H9 (cell line): Measurements from ENCODE around the gene LAMP1. TPM values are rescaled to one million over a fixed set of nuclear protein-coding genes. Genes with fewer than 3 reads are reported as not detected.

Experiments used
- DNase-seq: peaks from one replicate; pipeline ENCODE4 v3.0.0-alpha.2; 2017
- H2AFZ ChIP-seq: one replicate; pipeline ENCODE4 v1.6.1; 2013; ENCODE audit warnings: mild to moderate bottlenecking, low read length, control low read depth, moderate library complexity
- H2AK5ac ChIP-seq: 2 replicates; pipeline ENCODE4 v1.6.1; 2013; ENCODE audit warnings: low read length, control low read depth, mixed read lengths; ENCODE audit not compliant: insufficient read length
- H2BK120ac ChIP-seq: one replicate; pipeline ENCODE4 v1.6.1; 2013; ENCODE audit warnings: low read depth, mild to moderate bottlenecking, low read length, control low read depth, inconsistent platforms; ENCODE audit not compliant: poor library complexity, severe bottlenecking
- H2BK12ac ChIP-seq: 2 replicates; pipeline ENCODE4 v1.6.1; 2013; ENCODE audit warnings: low read length, control low read depth, mixed read lengths, low read depth; ENCODE audit not compliant: insufficient read length
- H2BK15ac ChIP-seq: 2 replicates; pipeline ENCODE4 v1.6.1; 2013; ENCODE audit warnings: low read depth, low read length, control low read depth
- H2BK20ac ChIP-seq: one replicate; pipeline ENCODE4 v1.6.1; 2013; ENCODE audit warnings: low read depth, mild to moderate bottlenecking, low read length, control low read depth, inconsistent platforms; ENCODE audit not compliant: poor library complexity, severe bottlenecking
- H2BK5ac ChIP-seq: 2 replicates; pipeline ENCODE4 v1.6.1; 2013; ENCODE audit warnings: low read length, control low read depth, mixed read lengths; ENCODE audit not compliant: insufficient read length
- H3K14ac ChIP-seq: 2 replicates; pipeline ENCODE4 v1.6.1; 2013; ENCODE audit warnings: low read length, control low read depth; ENCODE audit not compliant: insufficient read depth
- H3K18ac ChIP-seq: 2 replicates; pipeline ENCODE4 v1.6.1; 2013; ENCODE audit warnings: low read depth, mild to moderate bottlenecking, mixed read lengths, low read length, control low read depth; ENCODE audit not compliant: insufficient read length
- H3K23ac ChIP-seq: 2 replicates; pipeline ENCODE4 v1.6.1; 2013; ENCODE audit warnings: low read length, control low read depth, mixed read lengths, low read depth; ENCODE audit not compliant: insufficient read length
- H3K23me2 ChIP-seq: 2 replicates; pipeline ENCODE4 v1.6.1; 2013; ENCODE audit warnings: low read depth, mild to moderate bottlenecking, mixed read lengths, low read length, control low read depth; ENCODE audit not compliant: insufficient read length, poor library complexity, severe bottlenecking
- H3K27ac ChIP-seq: 2 replicates; pipeline ENCODE4 v1.5.1; 2013; ENCODE audit warnings: low read length, control low read depth, mixed read lengths, low read depth; ENCODE audit not compliant: insufficient read length
- H3K27me3 ChIP-seq: 2 replicates; pipeline ENCODE4 v1.6.1; 2013; ENCODE audit warnings: low read length, control low read depth, inconsistent platforms; ENCODE audit not compliant: insufficient read depth
- H3K4ac ChIP-seq: 2 replicates; pipeline ENCODE4 v1.6.1; 2013; ENCODE audit warnings: low read depth, mild to moderate bottlenecking, control low read depth, inconsistent platforms, low read length, moderate library complexity
- H3K4me1 ChIP-seq: 2 replicates; pipeline ENCODE4 v1.6.1; 2013; ENCODE audit warnings: low read length, control low read depth, inconsistent platforms; ENCODE audit not compliant: insufficient read depth
- H3K4me2 ChIP-seq: 2 replicates; pipeline ENCODE4 v1.6.1; 2013; ENCODE audit warnings: low read length, control low read depth, mixed read lengths; ENCODE audit not compliant: insufficient read length, insufficient read depth
- H3K56ac ChIP-seq: 2 replicates; pipeline ENCODE4 v1.6.1; 2013; ENCODE audit warnings: low read depth, mild to moderate bottlenecking, mixed read lengths, low read length, control low read depth; ENCODE audit not compliant: insufficient read length
- H3K79me1 ChIP-seq: 2 replicates; pipeline ENCODE4 v1.6.1; 2013; ENCODE audit warnings: low read depth, mild to moderate bottlenecking, moderate library complexity, low read length, control low read depth, inconsistent platforms; ENCODE audit not compliant: insufficient read depth, poor library complexity, severe bottlenecking
- H3K79me2 ChIP-seq: 2 replicates; pipeline ENCODE4 v1.6.1; 2013; ENCODE audit warnings: low read length, control low read depth, inconsistent platforms; ENCODE audit not compliant: insufficient read depth
- H3K9ac ChIP-seq: 2 replicates; pipeline ENCODE4 v1.6.1; 2013; ENCODE audit warnings: low read length, control low read depth, mixed read lengths; ENCODE audit not compliant: insufficient read length; ENCODE audit errors: extremely low read depth
- H3K9me3 ChIP-seq: one replicate; pipeline ENCODE4 v1.6.1; 2013; ENCODE audit warnings: low read depth, low read length, inconsistent platforms; ENCODE audit not compliant: control insufficient read depth
- H3T11ph ChIP-seq: one replicate; pipeline ENCODE4 v1.6.1; 2013; ENCODE audit warnings: mild to moderate bottlenecking, low read length, control low read depth, inconsistent platforms
- H4K20me1 ChIP-seq: one replicate; pipeline ENCODE4 v1.6.1; 2013; ENCODE audit not compliant: control insufficient read depth, insufficient read length, insufficient read depth
- H4K5ac ChIP-seq: 2 replicates; pipeline ENCODE4 v1.6.1; 2013; ENCODE audit warnings: low read depth, mild to moderate bottlenecking, mixed read lengths, low read length, control low read depth; ENCODE audit not compliant: insufficient read length
- H4K8ac ChIP-seq: replicated peaks from 2 replicates; pipeline ENCODE4 v1.6.1; 2013; ENCODE audit warnings: low read length, control low read depth, mixed read lengths, low read depth; ENCODE audit not compliant: insufficient read length
- H4K91ac ChIP-seq: 2 replicates; pipeline ENCODE4 v1.6.1; 2013; ENCODE audit warnings: low read depth, mild to moderate bottlenecking, moderate library complexity, mixed read lengths, low read length, control low read depth; ENCODE audit not compliant: insufficient read length
- H3K27ac Mint-ChIP-seq, 3 experiments: 2 replicates in 2 of 3; 3 replicates in 1 of 3; pipeline ENCODE4 v1.8.0; 2020 to 2021; ENCODE audit warnings: mixed read lengths in 3 of 3, mild to moderate bottlenecking in 1 of 3, moderate library complexity in 1 of 3
- H3K27me3 Mint-ChIP-seq: 2 replicates; pipeline ENCODE4 v1.8.0; 2021; ENCODE audit warnings: low read depth, mild to moderate bottlenecking, moderate library complexity, mixed read lengths
- H3K36me3 Mint-ChIP-seq, 3 experiments: 2 replicates in 2 of 3; 3 replicates in 1 of 3; pipeline ENCODE4 v1.8.0; 2020 to 2021; ENCODE audit warnings: low read depth in 3 of 3, mixed read lengths in 3 of 3; ENCODE audit not compliant: insufficient read depth in 1 of 3
- H3K4me1 Mint-ChIP-seq, 2 experiments: 2 replicates each; pipeline ENCODE4 v1.8.0; 2020; ENCODE audit warnings: mixed read lengths in 2 of 2
- H3K4me3 Mint-ChIP-seq, 2 experiments: 2 replicates in 1 of 2; 3 replicates in 1 of 2; pipeline ENCODE4 v1.8.0; 2020 to 2021; ENCODE audit warnings: mild to moderate bottlenecking in 2 of 2, mixed read lengths in 2 of 2, moderate library complexity in 1 of 2
- H3K9me3 Mint-ChIP-seq, 2 experiments: 2 replicates in 1 of 2; 3 replicates in 1 of 2; pipeline ENCODE4 v1.8.0; 2020; ENCODE audit warnings: mild to moderate bottlenecking in 2 of 2, mixed read lengths in 2 of 2, moderate library complexity in 1 of 2
- WGBS: extraction: QIAGEN DNeasy Blood & Tissue Kit; methylation state at CpG from one replicate; pipeline ENCODE4 v1.1.7; 2013; ENCODE audit warnings: missing lambda C conversion rate, low lambda C conversion rate, mixed read lengths; ENCODE audit not compliant: insufficient read length; ENCODE audit errors: extremely low coverage; 5-methylcytosine and 5-hydroxymethylcytosine counted together
- total RNA-seq: library from RNA; stranded (reverse); gene quantifications from 2 replicates; pipeline ENCODE4 v1.2.1, GENCODE V29; 2021
- TF ChIP-seq, protein P1 (sequence below): fragments of 200-600 bp; sonication (generic); conservative IDR thresholded peaks from 3 replicates; pipeline ENCODE4 v1.8.0; 2021; ENCODE audit warnings: antibody characterized with exemption, mild to moderate bottlenecking

LAMP1 gene
- total RNA-seq, 1 experiment from 2014 or later, result 131 TPM

DNA sequence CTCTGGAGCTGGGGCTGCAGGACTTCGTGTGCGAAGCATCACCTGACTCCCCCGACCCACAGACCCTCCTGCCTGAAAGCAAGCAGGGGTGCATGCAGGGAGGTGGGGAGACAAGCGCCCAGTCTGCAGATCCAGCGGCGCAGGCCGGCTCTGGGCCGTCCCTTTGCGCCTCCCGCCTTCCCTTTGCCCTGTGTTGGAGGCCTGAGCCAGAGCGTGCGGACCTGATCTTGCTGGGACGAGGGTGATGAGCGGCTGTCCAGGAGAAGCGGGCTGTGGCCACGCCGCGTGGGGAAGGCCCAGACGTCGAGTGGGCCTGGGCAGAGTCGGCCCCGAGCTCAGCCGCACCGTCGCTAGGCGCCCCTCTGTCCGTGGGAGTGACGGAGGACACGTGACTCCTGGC lies 72.2 kb downstream of the LAMP1 start:
- Mint-ChIP-seq H3K27ac (no peak overlapping the region; a peak in 1 of 7 replicates), H3K27me3 (no peaks in the 10 kb centered on the region; the same call in 1 of the 2 replicates), H3K4me3 (no peak overlapping the region), H3K9me3 (peaks cover 0 to 2% of the 10 kb centered on the region in 2 experiments; a peak in 2 of 5 replicates), H3K36me3 (no peaks in the 10 kb centered on the region), H3K4me1 (peaks cover 25 to 33% of the 10 kb centered on the region in 2 experiments)
- TF ChIP-seq, protein P1, sequence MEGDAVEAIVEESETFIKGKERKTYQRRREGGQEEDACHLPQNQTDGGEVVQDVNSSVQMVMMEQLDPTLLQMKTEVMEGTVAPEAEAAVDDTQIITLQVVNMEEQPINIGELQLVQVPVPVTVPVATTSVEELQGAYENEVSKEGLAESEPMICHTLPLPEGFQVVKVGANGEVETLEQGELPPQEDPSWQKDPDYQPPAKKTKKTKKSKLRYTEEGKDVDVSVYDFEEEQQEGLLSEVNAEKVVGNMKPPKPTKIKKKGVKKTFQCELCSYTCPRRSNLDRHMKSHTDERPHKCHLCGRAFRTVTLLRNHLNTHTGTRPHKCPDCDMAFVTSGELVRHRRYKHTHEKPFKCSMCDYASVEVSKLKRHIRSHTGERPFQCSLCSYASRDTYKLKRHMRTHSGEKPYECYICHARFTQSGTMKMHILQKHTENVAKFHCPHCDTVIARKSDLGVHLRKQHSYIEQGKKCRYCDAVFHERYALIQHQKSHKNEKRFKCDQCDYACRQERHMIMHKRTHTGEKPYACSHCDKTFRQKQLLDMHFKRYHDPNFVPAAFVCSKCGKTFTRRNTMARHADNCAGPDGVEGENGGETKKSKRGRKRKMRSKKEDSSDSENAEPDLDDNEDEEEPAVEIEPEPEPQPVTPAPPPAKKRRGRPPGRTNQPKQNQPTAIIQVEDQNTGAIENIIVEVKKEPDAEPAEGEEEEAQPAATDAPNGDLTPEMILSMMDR, result no peak
- no peak overlapping the region for H3K18ac ChIP-seq
- no CpG with 5 or more reads among the region's 29 CpGs for WGBS
- H3T11ph ChIP-seq, result no peak overlapping the region
- H3K79me2 ChIP-seq, result no peaks in the 10 kb centered on the region
- no peak overlapping the region for H3K14ac ChIP-seq
- no peaks in the 10 kb centered on the region for H3K27me3 ChIP-seq
- H3K9me3 ChIP-seq, result no peaks in the 10 kb centered on the region
- H2BK120ac ChIP-seq, result no peak overlapping the region
- H2BK12ac ChIP-seq, result no peak overlapping the region
- no peak overlapping the region for H3K23ac ChIP-seq
- no peak overlapping the region for H2BK15ac ChIP-seq
- no peak overlapping the region for H3K56ac ChIP-seq
- H4K91ac ChIP-seq, result no peak overlapping the region
- H3K9ac ChIP-seq, result no peak overlapping the region
- H4K5ac ChIP-seq, result no peak overlapping the region
- H3K4ac ChIP-seq, result no peak overlapping the region
- H2BK20ac ChIP-seq, result no peak overlapping the region
- H4K8ac ChIP-seq, result no peak overlapping the region
- no peak overlapping the region for H3K27ac ChIP-seq
- no peaks in the 10 kb centered on the region for H4K20me1 ChIP-seq
- H2AK5ac ChIP-seq, result no peak overlapping the region
- H2AFZ ChIP-seq, result no peak overlapping the region
- H3K4me2 ChIP-seq, result no peak overlapping the region
- H3K4me1 ChIP-seq, result no peaks in the 10 kb centered on the region; the same call in 1 of the 2 replicates
- no peak for DNase-seq
- no peak overlapping the region for H2BK5ac ChIP-seq
- no peaks in the 10 kb centered on the region for H3K23me2 ChIP-seq
- no peaks in the 10 kb centered on the region for H3K79me1 ChIP-seq
